IMR-90 (cell line): ENCODE measurements around the gene SIPA1L3. TPM values are rescaled to one million over a fixed set of nuclear protein-coding genes. Genes with fewer than 3 reads are reported as not detected.
"Not testable (repeated sequence)": the region's sequence is repeated elsewhere in the genome, so short reads cannot be mapped to it uniquely, and the experiment has no call there.

ENCODE experiments used
- ATAC-seq: fragments of 200-7000 bp; cut with Tn5 transposase; 2 replicates; pipeline ENCODE4 v1.9.1; 2020; ENCODE audit warnings: low read depth, mild to moderate bottlenecking, moderate library complexity
- BruUV-seq: library from RNA; stranded (reverse); fragments of 400-500 nt; replicated peaks from 2 replicates; lab custom pipeline; 2021; lab: Mats Ljungman, UMichigan
- CTCF ChIA-PET: fragments of 300-600 bp; formaldehyde crosslinking; extraction: SDS; loops from one replicate; lab custom pipeline; 2021; ENCODE audit warnings: antibody characterized with exemption; lab: Yijun Ruan, JAX
- POLR2A ChIA-PET: fragments of 300-600 bp; sonication (Branson Sonifier 250); formaldehyde crosslinking; loops from one replicate; lab custom pipeline; 2022; ENCODE audit warnings: antibody characterized with exemption; ENCODE audit not compliant: unreplicated experiment; lab: Charles Lee
- DNase-seq: peaks from one replicate; pipeline ENCODE4 v3.0.0; 2013
- H2AFZ ChIP-seq: replicated peaks from 2 replicates; pipeline ENCODE3; 2013; ENCODE audit warnings: low read length, mild to moderate bottlenecking; ENCODE audit not compliant: poor library complexity
- H2AK5ac ChIP-seq: 2 replicates; pipeline ENCODE4 v1.6.1; 2013; ENCODE audit warnings: low read depth, low read length, inconsistent platforms
- H2AK9ac ChIP-seq: replicated peaks from 2 replicates; pipeline ENCODE3; 2013; ENCODE audit warnings: mild to moderate bottlenecking, low read depth, low read length, moderate library complexity; ENCODE audit not compliant: poor library complexity
- H2BK120ac ChIP-seq: 2 replicates; pipeline ENCODE4 v1.6.1; 2013; ENCODE audit warnings: low read depth, low read length, inconsistent platforms
- H2BK15ac ChIP-seq: 3 replicates; pipeline ENCODE4 v1.6.1; 2013; ENCODE audit warnings: low read depth, low read length, inconsistent platforms
- H2BK20ac ChIP-seq: 2 replicates; pipeline ENCODE4 v1.6.1; 2013; ENCODE audit warnings: low read depth, mild to moderate bottlenecking, inconsistent platforms, low read length, moderate library complexity
- H2BK5ac ChIP-seq: 2 replicates; pipeline ENCODE4 v1.6.1; 2013; ENCODE audit warnings: mild to moderate bottlenecking, low read depth, low read length, inconsistent platforms; ENCODE audit not compliant: poor library complexity, severe bottlenecking
- H3K14ac ChIP-seq: replicated peaks from 2 replicates; pipeline ENCODE4 v1.6.1; 2013; ENCODE audit warnings: low read depth, low read length, inconsistent platforms
- H3K18ac ChIP-seq: 2 replicates; pipeline ENCODE4 v1.6.1; 2013; ENCODE audit warnings: low read depth, low read length, control low read depth
- H3K23ac ChIP-seq: 2 replicates; pipeline ENCODE4 v1.6.1; 2013; ENCODE audit warnings: low read depth, low read length, inconsistent platforms
- H3K27ac ChIP-seq: 2 replicates; pipeline ENCODE4 v1.5.1; 2013; ENCODE audit warnings: mild to moderate bottlenecking, control low read depth, low read length; ENCODE audit not compliant: insufficient read depth
- H3K27me3 ChIP-seq: 2 replicates; pipeline ENCODE4 v1.6.1; 2013; ENCODE audit warnings: low read length; ENCODE audit not compliant: control insufficient read depth, insufficient read depth
- H3K36me3 ChIP-seq: 2 replicates; pipeline ENCODE4 v1.6.1; 2013; ENCODE audit warnings: low read length, mixed read lengths; ENCODE audit not compliant: control insufficient read depth, insufficient read depth
- H3K4ac ChIP-seq: 2 replicates; pipeline ENCODE4 v1.6.1; 2013; ENCODE audit warnings: low read depth, low read length, inconsistent platforms
- H3K4me1 ChIP-seq: 2 replicates; pipeline ENCODE4 v1.6.1; 2013; ENCODE audit warnings: low read length, mixed read lengths; ENCODE audit not compliant: control insufficient read depth, insufficient read depth
- H3K4me2 ChIP-seq: 2 replicates; pipeline ENCODE4 v1.6.1; 2013; ENCODE audit warnings: low read depth, mild to moderate bottlenecking, control low read depth, low read length, moderate library complexity
- H3K4me3 ChIP-seq: 2 replicates; pipeline ENCODE4 v1.5.1; 2013; ENCODE audit warnings: low read depth, mild to moderate bottlenecking, control low read depth, low read length, moderate library complexity; ENCODE audit not compliant: insufficient read depth
- H3K56ac ChIP-seq: 2 replicates; pipeline ENCODE4 v1.6.1; 2013; ENCODE audit warnings: low read length, inconsistent platforms; ENCODE audit not compliant: insufficient read depth; ENCODE audit errors: extremely low read depth
- H3K79me1 ChIP-seq, 2 experiments: 2 replicates each; pipeline ENCODE4 v1.6.1; 2013; ENCODE audit warnings: low read length in 2 of 2, inconsistent platforms in 1 of 2, low read depth in 1 of 2
- H3K9ac ChIP-seq: 2 replicates; pipeline ENCODE4 v1.6.1; 2013; ENCODE audit warnings: low read depth, low read length, control low read depth
- H3K9me1 ChIP-seq: 2 replicates; pipeline ENCODE4 v1.6.1; 2013; ENCODE audit warnings: low read length, inconsistent platforms; ENCODE audit not compliant: insufficient read depth
- H3K9me3 ChIP-seq: 2 replicates; pipeline ENCODE4 v1.6.1; 2013; ENCODE audit warnings: low read length; ENCODE audit not compliant: control insufficient read depth, insufficient read depth
- H4K20me1 ChIP-seq: 2 replicates; pipeline ENCODE4 v1.6.1; 2013; ENCODE audit warnings: low read length, inconsistent platforms; ENCODE audit not compliant: insufficient read depth
- H4K5ac ChIP-seq: 2 replicates; pipeline ENCODE4 v1.6.1; 2013; ENCODE audit warnings: mild to moderate bottlenecking, low read depth, low read length, control low read depth
- H4K8ac ChIP-seq, 2 experiments: 2 replicates each; pipeline ENCODE4 v1.6.1; 2013; ENCODE audit warnings: low read depth in 2 of 2, low read length in 2 of 2, control low read depth in 1 of 2, inconsistent platforms in 1 of 2
- H4K91ac ChIP-seq: 2 replicates; pipeline ENCODE4 v1.6.1; 2013; ENCODE audit warnings: low read depth, low read length, inconsistent platforms; ENCODE audit not compliant: insufficient read depth
- WGBS, 2 experiments: methylation state at CpG; one replicate each; pipeline versions ENCODE4 v1.1.5 to v1.1.7; 2013; ENCODE audit warnings: missing lambda C conversion rate in 2 of 2; ENCODE audit not compliant: insufficient read length in 1 of 2; ENCODE audit errors: extremely low coverage in 2 of 2; 5-methylcytosine and 5-hydroxymethylcytosine counted together
- dilution Hi-C: fragments of 300-500 bp; cut with HindIII; formaldehyde crosslinking; loops from one replicate; pipeline ENCODE4 v1.14.3; 2018; ENCODE audit warnings: low sequenced_read_pairs; ENCODE audit not compliant: unreplicated experiment
- in situ Hi-C: fragments of 300-500 bp; cut with MboI; formaldehyde crosslinking; loops from 3 replicates; pipeline ENCODE4 v1.14.3; 2019; ENCODE audit warnings: low sequenced_read_pairs, inconsistent platforms, mixed read lengths
- intact Hi-C: fragments of 100-400 bp; cut with micrococcal nuclease; formaldehyde crosslinking; loops from 2 replicates; pipeline ENCODE4 v1.10.0; 2022
- polyA plus RNA-seq, 3 experiments: library from polyadenylated mRNA; depleted of rRNA; stranded (reverse); fragments of >200 nt; gene quantifications; 2 replicates each; pipeline ENCODE4 v1.2.3, GENCODE V29; 2012; ENCODE audit warnings: low replicate concordance in 1 of 3
- total RNA-seq: library from RNA; depleted of rRNA; stranded (reverse); fragments of >200 nt; gene quantifications from 2 replicates; pipeline ENCODE4 v1.2.3, GENCODE V29; 2012

Gene SIPA1L3
- total and polyA plus RNA-seq, 2 of the 4 experiments (the other 2 are of a cell fraction): 4.1 to 9.4 TPM

DNA sequence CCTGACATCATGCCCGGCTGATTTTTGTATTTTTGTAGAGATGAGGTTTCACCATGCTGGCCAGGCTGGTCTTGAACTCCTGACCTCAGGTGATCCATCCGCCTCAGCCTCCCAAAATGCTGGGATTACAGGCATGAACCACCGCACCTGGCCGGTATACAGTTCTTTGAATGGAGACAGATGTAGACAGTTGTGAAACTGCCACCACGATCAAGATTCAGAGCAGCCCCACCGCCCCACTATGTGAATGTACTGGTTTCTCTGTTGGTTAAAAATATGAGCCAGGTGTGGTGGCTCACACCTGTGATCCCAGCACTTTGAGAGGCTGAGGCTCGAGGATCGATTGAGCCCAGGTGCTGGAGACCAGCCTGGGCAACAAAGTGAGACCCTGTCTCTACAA lies 123.0 kb downstream of the SIPA1L3 start:
- H3K27me3 ChIP-seq, H2AK9ac ChIP-seq, H2BK120ac ChIP-seq, H3K14ac ChIP-seq, H3K23ac ChIP-seq, DNase-seq, intact Hi-C loops, H3K4me3 ChIP-seq, BruUV-seq, H3K27ac ChIP-seq, H4K91ac ChIP-seq, H2BK15ac ChIP-seq, CTCF ChIA-PET, H2BK5ac ChIP-seq, POLR2A ChIA-PET, H3K36me3 ChIP-seq, dilution Hi-C loops, in situ Hi-C loops, H3K9me3 ChIP-seq, H2AK5ac ChIP-seq, H3K9ac ChIP-seq, H3K56ac ChIP-seq, H4K20me1 ChIP-seq, H3K4me2 ChIP-seq, H2BK20ac ChIP-seq, H4K5ac ChIP-seq, H3K4ac ChIP-seq, ATAC-seq, H3K18ac ChIP-seq, H2AFZ ChIP-seq, H4K8ac ChIP-seq: not testable (repeated sequence)
- Histone ChIP-seq H3K9me1 (peaks cover 18% of the 10 kb centered on the region), H3K4me1 (peaks cover 21% of the 10 kb centered on the region), H3K79me1 (peaks cover 32 to 94% of the 10 kb centered on the region in 2 experiments)
- WGBS, 2 experiments: 93% methylated on average over 5 of the region's 8 CpGs; no CpG with 5 or more reads in 1 of the 2 experiments
